Stimulated activated CD8-positive, alpha-beta memory T cell treated with anti-CD3 and anti-CD28 coated beads, Interleukin-12 subunit alpha, Interleukin-12 subunit beta, amount 100 ng/mL, for 24 hours (primary cell): Measurements from ENCODE around the gene MYBL2.

ENCODE experiments used
- DNase-seq: peaks from one replicate; pipeline ENCODE4 v3.0.0-alpha.2; 2020; ENCODE audit errors: extremely low read depth

Gene MYBL2

DNA sequence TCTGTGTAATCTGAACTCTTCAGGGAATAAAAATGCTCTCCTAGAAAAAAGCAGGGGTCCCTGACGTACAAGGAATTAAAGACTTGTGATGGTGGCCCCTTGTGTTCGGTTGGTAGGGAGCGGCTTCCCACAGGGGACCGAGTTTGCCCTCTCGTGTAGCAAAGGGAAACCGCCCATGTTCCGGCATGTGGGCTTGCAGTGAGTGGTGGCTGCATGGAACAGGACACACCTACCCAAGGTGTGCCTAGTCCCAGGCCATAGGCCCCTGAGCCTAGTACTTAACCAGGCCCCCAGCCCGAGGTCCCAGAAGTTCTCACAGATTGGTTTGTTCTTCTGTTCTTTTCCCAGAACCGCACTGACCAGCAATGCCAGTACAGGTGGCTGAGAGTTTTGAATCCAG is 15.5 kb downstream of the MYBL2 start:
- DNase-seq: no peak

DNA sequence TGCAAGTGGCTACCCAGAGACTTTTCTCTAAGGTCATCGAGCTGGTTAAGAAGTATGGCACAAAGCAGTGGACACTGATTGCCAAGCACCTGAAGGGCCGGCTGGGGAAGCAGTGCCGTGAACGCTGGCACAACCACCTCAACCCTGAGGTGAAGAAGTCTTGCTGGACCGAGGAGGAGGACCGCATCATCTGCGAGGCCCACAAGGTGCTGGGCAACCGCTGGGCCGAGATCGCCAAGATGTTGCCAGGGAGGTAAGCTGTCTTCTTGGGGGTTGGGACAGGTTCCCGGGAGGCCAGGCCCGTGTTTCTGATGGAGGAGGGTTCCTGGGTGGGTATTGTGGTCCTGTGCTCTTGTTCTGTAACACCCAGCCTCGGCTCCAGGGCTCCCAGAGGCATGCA is 19.9 kb downstream of the MYBL2 start:
- no peak for DNase-seq

DNA sequence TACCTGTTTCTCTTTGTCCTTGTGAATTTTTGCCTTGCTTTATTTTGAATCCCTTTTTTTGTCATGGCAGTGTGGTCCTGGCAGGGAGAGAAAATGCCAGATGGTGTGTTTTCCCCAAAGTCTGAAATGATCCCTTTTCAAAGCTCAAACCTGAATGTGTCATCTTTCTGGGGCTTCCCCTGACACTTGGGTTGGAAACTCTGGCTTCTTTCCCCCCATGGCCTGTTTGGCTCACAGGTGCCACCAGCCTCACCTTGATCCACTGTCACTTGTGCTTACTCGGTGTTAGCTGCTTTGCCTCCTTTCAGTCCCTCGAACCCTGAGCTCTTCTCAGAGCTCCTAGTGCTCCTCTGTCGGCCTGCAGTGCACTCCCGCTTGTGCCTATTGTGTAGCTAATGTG is 22.3 kb downstream of the MYBL2 start:
- no peak for DNase-seq

DNA sequence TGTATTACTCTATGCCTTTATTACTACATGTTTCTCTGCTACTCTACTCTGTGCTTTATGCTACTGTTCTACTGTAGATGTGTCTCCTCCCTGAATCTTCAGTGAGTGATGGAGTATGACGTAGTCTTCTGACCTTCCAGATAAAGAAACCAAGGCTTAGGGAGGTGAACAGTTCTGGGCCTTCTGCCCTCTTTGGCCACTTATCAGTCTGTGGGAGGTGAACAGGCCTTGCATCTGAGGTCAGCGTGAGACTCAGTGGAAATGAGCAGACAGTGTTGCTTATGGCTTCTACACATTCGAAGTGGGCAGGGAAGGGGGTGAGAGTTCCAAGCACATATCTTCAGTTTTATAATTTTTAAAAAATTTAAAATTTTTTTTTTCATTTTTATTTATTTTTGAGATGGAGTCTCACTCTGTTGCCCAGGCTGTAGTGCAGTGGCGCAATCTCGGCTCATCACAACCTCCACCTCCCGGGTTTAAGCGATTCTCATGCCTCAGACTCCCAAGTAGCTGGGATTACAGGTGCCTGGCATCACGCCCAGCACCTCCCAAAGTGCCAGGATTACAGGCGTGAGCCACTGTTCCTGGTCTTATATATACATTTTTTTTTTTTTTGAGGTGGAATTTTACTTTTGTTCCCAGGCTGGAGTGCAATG is 24.2 kb downstream of the MYBL2 start:
- DNase-seq: no peak

DNA sequence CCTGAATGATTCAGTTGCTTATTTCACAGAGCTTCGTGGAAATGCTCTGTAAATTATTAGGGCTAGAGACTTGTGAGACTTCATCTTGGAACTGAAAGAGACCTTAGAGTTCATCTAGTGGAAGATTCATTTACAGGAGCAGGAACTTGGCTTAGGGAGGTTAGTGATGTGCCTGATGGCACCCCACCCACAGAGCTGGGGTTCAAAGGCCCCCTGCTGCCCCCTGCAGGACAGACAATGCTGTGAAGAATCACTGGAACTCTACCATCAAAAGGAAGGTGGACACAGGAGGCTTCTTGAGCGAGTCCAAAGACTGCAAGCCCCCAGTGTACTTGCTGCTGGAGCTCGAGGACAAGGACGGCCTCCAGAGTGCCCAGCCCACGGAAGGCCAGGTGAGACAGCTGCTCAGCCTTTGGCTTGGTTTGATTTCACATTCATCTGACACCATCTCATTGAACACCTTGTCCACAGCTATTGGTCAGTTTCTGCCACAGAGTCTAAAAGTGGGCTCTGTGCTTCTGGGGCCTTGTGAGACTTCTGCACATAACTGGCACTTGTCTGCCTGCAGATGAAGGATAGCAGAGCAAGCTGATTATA is 25.1 kb downstream of the MYBL2 start:
- no peak for DNase-seq

DNA sequence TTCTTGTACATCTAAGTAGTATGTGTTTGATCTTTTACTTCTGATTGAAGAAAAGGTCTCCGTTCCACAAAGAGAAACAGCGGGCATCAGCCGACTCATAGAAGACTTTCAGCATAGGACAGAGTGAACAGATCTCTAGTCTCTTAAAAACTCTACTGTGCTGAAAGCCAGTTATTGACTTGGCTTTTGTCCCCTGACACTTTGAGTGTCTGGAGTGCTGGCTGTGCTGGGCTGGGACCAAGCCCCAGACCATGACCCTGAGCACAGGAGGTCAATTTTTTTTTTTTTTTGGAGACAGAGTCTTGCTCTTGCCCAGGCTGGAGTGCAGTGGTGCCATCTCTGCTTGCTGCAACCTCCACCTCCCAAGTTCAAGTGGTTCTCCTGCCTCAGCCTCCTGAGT is 27.8 kb downstream of the MYBL2 start:
- DNase-seq: no peak

DNA sequence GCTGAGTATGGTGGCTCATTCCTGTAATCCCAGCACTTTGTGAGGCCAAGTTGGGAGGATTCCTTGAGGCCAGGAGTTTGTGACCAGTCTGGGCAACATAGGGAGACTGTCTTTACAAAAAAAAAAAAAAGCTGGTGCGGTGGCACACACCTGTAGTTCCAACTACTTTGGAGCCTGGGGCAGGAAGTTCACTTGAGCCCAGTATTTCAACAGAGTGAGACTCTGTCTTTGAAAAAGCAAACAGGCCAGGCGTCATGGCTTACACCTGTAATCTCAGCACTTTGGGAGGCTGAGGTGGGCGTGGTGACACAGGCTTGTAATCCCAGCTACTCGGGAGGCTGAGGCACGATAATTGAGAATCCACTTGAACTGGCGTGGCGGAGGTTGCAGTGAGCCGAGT is 28.7 kb downstream of the MYBL2 start:
- no peak for DNase-seq

DNA sequence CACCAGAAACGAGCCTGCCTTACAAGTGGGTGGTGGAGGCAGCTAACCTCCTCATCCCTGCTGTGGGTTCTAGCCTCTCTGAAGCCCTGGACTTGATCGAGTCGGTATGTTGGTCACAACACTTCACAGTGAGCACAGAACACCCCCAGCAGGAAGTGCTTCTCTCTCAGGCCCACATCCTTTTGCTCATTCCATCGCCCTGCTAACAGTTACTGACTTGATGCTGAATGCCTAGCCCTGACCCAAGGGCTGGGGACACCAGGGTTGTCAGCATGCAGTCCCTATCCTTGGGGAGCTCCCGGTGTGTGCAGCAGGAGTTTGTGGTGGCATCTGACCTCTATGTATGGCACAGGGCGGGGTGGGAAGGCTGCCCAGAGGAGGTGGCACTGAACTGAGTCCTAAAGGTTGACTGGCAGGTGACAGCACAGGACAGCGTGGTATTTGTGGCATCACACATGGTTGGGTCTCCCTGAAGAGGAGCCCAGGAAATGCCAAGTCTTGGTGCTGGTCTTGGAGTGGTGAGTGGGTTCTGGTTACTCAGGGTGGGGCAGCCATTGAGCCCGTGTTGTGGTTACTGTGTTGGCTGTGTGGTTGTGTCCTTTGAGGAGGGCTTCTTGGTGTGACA is 33.1 kb downstream of the MYBL2 start:
- no peak for DNase-seq

DNA sequence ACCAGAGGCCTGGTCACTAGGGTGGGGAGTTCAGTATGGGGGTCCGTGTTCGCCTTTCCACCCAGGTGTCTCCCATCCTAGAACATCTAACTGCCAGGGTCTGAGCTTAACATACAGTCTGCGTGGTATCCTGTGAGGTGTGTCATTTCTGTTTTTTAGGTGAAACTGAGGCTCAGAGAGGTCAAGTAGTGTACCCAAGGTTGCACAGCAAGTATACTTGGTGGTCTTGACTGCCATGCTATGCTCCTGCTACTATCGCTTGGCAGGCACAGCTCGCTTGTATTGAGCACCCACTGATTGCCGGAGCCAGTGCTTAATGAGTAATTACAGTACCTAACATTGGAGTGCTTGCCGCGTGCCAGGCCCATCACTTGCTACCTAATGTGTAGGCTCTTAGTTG is 33.7 kb downstream of the MYBL2 start:
- DNase-seq: no peak

DNA sequence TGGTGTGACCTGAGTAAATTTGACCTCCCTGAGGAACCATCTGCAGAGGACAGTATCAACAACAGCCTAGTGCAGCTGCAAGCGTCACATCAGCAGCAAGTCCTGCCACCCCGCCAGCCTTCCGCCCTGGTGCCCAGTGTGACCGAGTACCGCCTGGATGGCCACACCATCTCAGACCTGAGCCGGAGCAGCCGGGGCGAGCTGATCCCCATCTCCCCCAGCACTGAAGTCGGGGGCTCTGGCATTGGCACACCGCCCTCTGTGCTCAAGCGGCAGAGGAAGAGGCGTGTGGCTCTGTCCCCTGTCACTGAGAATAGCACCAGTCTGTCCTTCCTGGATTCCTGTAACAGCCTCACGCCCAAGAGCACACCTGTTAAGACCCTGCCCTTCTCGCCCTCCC is 35.6 kb downstream of the MYBL2 start:
- no peak for DNase-seq

DNA sequence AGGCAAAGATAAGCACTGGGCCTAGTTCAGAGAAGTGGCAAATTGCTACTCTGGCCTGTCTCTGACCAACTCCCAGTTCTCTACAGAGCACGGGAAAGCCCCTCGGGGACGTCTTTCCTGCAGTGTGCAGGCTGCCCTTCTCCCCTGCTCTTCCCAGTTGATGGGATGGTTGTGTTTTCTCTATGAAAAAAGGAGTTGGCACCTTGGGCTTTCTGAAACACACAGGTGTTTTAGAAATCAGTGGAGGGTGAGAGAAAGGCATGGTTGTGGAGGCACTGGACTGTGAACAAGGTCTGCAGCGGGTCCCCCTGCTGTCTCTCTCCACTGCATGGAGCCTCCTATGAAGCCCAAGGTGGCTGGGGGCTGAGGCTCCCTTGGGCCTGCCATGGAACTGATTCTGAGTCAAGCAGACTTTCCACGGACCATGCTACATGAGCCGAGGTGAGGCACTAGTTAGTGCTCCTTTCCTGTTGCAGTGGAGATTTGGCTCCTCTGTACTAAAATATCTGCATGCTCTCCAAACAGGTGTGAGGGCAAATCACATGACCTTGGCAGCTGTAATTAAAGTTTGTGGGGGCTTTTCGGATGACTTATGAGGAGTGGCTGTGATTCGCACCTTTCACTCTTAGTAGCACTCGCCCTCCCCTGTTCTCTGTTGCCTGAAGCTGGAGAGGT is 43.6 kb downstream of the MYBL2 start:
- DNase-seq: no peak

DNA sequence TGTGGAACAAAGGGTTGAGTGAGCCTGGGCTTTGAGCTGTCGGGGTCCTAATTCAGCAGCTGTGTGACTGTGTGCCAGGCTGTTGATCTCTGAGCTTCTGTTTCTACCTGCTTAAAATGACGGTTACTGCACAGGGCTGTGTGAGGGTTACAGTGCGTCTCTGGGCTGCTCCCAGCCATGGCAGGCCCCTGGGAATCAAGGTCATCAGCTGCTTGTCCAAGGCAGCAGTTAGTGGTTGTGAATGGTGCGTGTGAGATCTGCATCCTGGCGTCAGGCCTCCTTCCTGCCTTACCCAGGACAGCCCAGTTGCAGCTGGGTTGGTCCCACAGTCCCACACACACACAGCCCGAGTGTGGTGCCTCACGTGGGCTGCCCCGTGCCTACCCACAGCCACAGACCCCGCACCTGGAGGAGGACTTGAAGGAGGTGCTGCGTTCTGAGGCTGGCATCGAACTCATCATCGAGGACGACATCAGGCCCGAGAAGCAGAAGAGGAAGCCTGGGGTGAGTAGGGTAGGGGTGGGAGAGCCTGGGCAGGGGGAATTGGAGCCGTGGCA is 44.3 kb downstream of the MYBL2 start:
- no peak for DNase-seq

DNA sequence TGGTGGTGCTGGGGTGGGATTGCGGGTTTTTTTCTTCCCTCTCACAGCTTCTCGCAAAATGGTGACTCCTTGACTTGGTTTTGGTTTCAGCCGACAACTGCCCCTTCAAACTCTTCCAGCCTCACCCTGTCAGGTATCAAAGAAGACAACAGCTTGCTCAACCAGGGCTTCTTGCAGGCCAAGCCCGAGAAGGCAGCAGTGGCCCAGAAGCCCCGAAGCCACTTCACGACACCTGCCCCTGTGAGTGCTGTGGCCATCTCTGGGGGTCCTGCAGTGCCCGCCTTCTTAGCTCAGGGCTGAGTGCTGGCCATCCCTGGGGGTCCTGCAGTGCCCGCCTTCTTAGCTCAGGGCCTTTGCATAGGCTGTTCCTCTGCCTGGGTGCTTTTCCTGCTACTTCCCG is 48.1 kb downstream of the MYBL2 start:
- DNase-seq: no peak

DNA sequence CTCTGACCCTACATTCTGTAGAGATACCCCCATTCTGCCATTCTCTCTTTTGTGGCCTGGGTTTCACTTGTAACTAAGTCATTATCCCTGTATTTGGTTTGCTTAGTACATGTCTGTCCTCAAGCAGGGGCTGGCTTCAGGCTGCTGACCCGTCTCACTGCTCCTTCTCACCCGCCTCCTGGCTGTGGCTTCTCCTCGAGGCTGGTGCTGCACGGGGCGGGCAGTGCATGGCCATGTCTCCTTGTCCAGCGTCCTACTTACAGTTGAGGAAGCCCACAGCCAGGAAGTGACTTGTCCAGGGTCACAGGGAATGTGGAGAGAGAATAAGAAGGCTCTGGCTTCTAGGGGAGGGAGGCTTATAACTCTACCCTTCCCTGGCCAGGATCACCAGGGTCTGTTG is 48.6 kb downstream of the MYBL2 start:
- no peak for DNase-seq

DNA sequence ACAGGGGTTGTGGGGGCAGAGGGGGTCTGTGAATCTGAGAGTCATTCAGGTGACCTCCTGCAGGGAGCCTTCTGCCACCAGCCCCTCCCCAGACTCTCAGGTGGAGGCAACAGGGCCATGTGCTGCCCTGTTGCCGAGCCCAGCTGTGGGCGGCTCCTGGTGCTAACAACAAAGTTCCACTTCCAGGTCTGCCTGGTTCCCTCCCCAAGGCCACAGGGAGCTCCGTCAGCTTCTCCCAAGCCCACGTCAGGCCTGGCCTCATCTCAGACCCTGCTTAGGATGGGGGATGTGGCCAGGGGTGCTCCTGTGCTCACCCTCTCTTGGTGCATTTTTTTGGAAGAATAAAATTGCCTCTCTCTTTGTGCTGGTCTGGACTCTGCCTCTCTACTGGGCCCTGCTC is 49.2 kb downstream of the MYBL2 start:
- no peak for DNase-seq

DNA sequence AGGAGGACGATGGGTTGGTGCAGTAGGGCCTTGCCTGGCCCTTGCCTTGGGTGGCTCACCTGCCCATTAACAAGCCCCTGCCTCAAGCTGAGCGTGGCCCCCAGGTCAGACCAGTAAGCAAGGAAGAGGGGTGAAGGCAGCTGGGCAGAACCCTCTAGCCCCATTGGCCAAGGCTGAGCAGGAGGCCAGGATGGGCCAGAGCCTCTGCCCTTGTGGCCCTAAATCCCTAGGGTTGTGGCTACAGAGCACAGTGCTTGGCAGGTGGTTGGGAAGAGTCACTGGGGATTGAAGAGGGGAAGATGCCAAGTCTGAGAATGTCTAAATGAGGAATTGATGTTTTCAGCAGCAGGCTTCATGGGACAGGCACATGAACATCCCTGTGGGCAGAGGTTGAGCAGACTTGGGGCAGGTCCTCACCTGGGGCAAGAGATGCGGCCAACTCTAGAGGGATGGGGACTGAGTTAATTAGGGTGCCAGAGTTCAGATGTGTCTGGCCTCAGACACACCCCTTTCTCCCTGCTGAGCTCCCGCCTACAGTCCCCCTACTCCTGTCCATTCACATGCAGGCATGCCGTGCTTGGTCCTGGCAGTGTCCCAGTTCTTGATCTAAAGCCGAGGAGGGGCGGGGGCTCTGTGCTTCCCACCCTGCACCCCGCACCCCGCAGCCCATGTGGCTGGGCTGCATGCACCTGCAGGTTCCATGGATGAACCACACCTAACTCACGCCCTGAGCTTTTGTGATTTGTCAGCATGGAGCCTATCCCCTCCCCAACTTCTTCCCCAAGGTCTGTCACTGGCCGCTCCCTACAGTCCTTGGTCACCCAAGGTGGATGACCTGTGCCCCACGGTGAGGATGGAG is 50.1 kb downstream of the MYBL2 start:
- no peak for DNase-seq

DNA sequence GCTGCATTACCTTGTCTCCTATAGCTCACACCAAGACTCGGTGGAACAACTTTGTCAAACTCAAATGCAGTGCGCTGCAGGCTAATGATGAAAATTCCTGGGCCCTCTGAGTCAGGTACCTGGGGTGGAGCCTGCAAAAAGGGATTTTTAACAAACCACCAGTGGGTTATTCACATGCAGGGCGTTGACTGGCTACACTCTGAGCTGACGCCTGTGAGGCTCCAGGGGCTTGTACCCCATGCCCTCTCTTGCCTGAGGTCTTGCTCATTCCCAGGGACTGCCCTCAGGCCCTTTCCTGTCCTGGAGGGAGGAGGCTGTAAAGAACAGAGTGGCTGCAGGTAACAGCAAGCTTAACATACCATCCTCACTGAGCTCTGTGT is 50.7 kb downstream of the MYBL2 start:
- DNase-seq: no peak

DNA sequence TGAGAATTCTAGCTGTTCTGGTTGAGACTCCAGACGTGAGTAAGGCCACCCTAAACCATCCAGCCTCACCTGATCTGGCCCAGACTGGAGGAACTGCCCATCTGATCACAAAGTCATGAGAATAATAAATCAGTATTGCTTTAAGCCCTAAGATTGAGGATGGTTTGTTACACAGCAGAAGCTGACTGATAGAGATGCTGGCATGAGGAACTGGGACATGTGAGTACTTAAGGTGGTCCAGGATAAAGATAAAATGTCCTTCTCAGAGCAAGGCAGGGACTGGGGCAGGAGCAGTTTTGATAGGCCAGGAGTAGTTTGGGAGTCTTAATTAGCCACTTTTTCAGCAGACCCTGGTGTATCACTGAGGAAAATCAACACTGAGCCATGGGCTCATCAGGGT is 53.1 kb downstream of the MYBL2 start:
- no peak for DNase-seq

DNA sequence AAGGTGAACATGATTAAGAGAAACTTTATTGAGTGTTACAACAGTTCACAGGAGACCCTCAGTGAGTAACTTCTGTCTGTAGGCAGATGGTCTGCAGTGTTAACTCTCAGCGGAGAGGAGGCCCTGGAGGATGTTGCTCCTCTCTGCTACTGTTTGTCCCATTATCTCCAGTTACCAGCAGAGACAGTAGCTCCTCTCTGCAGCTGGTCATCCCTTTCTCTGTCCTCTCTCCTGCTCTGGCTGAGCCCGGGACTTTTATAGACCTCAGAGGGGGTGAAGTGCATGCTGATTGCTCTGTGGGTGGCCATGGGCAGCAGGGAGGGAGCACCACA is 54.1 kb downstream of the MYBL2 start:
- no peak for DNase-seq

DNA sequence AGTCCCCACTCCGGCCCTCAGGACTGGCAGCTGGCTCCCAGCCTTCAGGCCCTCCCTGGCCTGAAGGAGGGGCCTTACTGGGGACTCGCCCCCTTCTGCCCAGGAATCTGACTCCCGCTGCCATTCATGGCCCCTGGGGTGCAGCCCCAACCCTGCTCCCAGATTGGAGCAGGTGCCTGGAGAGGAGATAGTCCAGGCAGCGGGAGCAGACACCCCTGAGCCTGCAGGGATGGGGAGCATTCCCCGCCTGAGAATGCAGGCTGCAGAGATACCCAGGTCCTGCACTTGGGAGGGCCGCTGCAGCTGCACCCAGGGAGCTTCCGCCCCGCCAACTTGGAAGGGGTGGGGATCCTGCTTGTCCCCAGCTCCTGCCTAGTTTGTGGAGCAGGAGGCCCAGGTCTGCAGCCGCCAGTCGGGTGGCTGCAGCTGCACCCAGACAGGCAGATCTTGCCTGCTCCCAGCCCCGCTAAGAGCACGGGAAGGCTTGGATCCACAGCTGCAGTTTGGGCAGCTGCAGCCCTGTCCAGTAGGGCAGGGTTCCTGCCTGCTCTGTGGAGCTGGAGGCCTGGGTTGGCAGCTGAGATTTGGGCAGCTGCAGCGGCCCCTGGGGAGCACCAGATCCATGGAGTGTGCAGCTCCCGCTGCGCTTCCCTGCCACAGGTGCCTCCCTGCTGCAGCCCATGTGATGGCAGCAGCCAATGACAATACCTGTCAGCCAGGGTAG is 54.7 kb downstream of the MYBL2 start:
- DNase-seq: no peak

DNA sequence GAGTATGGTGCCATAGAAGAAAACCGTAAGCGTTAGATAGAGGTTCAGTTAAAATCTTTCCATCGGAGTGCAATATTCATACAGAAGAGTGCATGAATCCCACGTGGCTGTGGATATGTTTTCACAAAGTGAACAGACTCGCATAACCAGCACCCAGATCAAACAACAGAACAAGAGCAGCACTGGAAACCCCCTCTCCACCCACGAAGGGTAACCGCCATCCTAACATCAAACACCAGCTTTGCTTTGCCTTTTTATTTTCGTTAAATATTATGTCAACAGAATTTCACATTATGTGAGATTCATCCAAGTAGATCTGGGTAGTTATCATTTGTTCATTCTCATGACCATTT is 55.2 kb downstream of the MYBL2 start:
- no peak for DNase-seq
